CD1c-positive myeloid dendritic cell (primary cell): ENCODE measurements around the gene SCCPDH.

Experiments
- DNase-seq: peaks from one replicate; pipeline ENCODE4 v3.0.0-alpha.2; 2016; ENCODE audit errors: extremely low spot score

Gene SCCPDH

GRCh38 chr1:246724016-246724730, at the start of gene SCCPDH:
Gene SCCPDH (plus strand): TSS chr1:246724409. CDS start chr1:246724423, 14 bp downstream.
- peak; percentile 82 for DNase-seq

GRCh38 chr1:246677842-246678241, 46.4 kb upstream of the SCCPDH start:
- DNase-seq, result no peak

GRCh38 chr1:246678816-246679793, 45.1 kb upstream of the SCCPDH start:
- no peak for DNase-seq

GRCh38 chr1:246679794-246680177, 44.4 kb upstream of the SCCPDH start:
- no peak for DNase-seq

- no peak for DNase-seq
These were observed 44.0 kb upstream of the SCCPDH start for GRCh38 chr1:246680190-246680589.

- DNase-seq, result no peak
These were observed 43.5 kb upstream of the SCCPDH start for GRCh38 chr1:246680696-246681130.

- DNase-seq, result no peak
These were observed 42.0 kb upstream of the SCCPDH start for GRCh38 chr1:246681900-246682895.

GRCh38 chr1:246683521-246683920, 40.7 kb upstream of the SCCPDH start:
- DNase-seq, result no peak

- DNase-seq, result no peak
These were observed 37.2 kb upstream of the SCCPDH start for GRCh38 chr1:246687002-246687401.

- peak; percentile 80 for DNase-seq
These were observed 34.7 kb upstream of the SCCPDH start for GRCh38 chr1:246689409-246690008.

GRCh38 chr1:246690100-246690499, 34.1 kb upstream of the SCCPDH start:
- no peak for DNase-seq

- no peak for DNase-seq
These were observed 32.4 kb upstream of the SCCPDH start for GRCh38 chr1:246691622-246692495.

GRCh38 chr1:246694213-246694895, 29.9 kb upstream of the SCCPDH start:
- peak; percentile 40 for DNase-seq

GRCh38 chr1:246695136-246695535, 29.1 kb upstream of the SCCPDH start:
- DNase-seq, result no peak

- DNase-seq, result no peak
These were observed 28.5 kb upstream of the SCCPDH start for GRCh38 chr1:246695666-246696065.

- no peak for DNase-seq
These were observed 25.6 kb upstream of the SCCPDH start for GRCh38 chr1:246698466-246699094.

GRCh38 chr1:246699095-246699735, 25.0 kb upstream of the SCCPDH start:
- DNase-seq, result peak; percentile 90

GRCh38 chr1:246703581-246703980, 20.6 kb upstream of the SCCPDH start:
- no peak for DNase-seq
